Suprapubic skin (tissue), 4 donors: ENCODE results near the gene TBX10. TPM values are rescaled to one million over a fixed set of nuclear protein-coding genes. Genes with fewer than 3 reads are reported as not detected.
A peak's percentile ranks its signal among the peaks of the same experiment; 100 is the strongest.

Experiments used
- DNase-seq, 2 donors: peaks; one replicate each; pipeline ENCODE4 v3.0.0-alpha.2; 2019; ENCODE audit warnings: low spot score in 2 of 2
- H3K27ac ChIP-seq: fragments of 200-600 bp; sonication (generic); one replicate; pipeline ENCODE4 v1.5.1; 2019
- H3K27me3 ChIP-seq: fragments of 200-600 bp; sonication (generic); one replicate; pipeline ENCODE4 v1.5.1; 2019
- H3K36me3 ChIP-seq: fragments of 200-600 bp; sonication (generic); one replicate; pipeline ENCODE4 v1.5.1; 2019
- H3K4me1 ChIP-seq: fragments of 200-600 bp; sonication (generic); one replicate; pipeline ENCODE4 v1.5.1; 2019
- H3K4me3 ChIP-seq: fragments of 200-600 bp; sonication (generic); one replicate; pipeline ENCODE4 v1.5.1; 2019; ENCODE audit warnings: mild to moderate bottlenecking
- H3K9me3 ChIP-seq: fragments of 200-600 bp; sonication (generic); one replicate; pipeline ENCODE4 v1.5.1; 2019
- CTCF ChIP-seq, 2 donors: fragments of 200-600 bp in 1 of 2; fragments of 450-650 bp in 1 of 2; sonication (generic) in 1 of 2; IDR thresholded peaks; one replicate each; pipeline ENCODE4 v1.5.1; 2016 to 2019; ENCODE audit warnings: antibody characterized with exemption in 2 of 2, mild to moderate bottlenecking in 1 of 2, moderate library complexity in 1 of 2
- EP300 ChIP-seq: sonication (generic); formaldehyde crosslinking; IDR thresholded peaks from one replicate; pipeline ENCODE4 v1.6.1; 2017; ENCODE audit warnings: antibody characterized with exemption
- POLR2A ChIP-seq, 2 donors: fragments of 450-650 bp; IDR thresholded peaks; one replicate each; pipeline ENCODE4 v1.6.1; 2017; ENCODE audit warnings: antibody characterized with exemption in 2 of 2, mild to moderate bottlenecking in 2 of 2, moderate library complexity in 2 of 2
- POLR2AphosphoS5 ChIP-seq, 3 donors: sonication (generic); formaldehyde crosslinking; IDR thresholded peaks; one replicate each; pipeline ENCODE4 v1.6.1; 2017; ENCODE audit warnings: antibody characterized with exemption in 3 of 3
- WGBS: methylation state at CpG from one replicate; pipeline ENCODE4 v1.1.5; 2018; 5-methylcytosine and 5-hydroxymethylcytosine counted together
- total RNA-seq, 4 donors: library from RNA; depleted of rRNA; stranded (reverse); fragments of >200 nt; gene quantifications; one replicate each; pipeline ENCODE4 v1.1.0, GENCODE V29; 2016

TBX10 gene
- total RNA-seq, 4 donors from 2014 or later, result not detected

DNA sequence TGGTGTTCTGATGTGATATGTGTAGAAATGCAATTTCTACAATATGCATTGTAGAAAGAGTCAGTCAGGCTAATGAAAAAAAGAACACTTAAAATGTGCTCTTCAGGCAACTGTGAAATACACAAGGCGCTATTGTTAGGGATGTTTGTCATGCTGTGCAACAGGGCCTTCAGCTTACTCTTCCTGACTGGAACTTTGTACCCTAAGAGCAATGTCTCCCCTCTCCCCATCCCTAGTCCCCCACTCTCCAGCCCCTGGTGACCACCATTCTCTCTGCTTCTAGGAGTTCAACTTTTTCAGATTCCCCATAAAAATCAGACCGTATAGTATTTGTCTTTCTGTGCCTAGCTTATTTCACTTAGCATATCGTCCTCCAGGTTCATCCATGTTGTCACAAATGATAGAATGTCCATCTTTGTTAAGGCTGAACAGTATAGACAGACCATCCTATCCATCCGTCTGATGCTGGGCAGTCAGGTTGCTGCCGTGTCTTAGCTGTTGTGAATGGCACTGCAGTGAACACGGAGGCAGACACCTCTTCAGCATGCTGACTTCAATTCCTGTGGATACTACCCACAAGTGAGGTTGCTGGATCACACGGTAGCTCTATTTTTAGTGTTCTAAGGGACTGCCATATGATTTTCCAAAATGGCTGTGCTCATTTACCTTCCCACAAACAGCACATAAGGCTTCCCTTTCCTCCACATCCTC lies 22.2 kb downstream of the TBX10 start:
- H3K4me1 ChIP-seq, result peaks cover 28% of the 10 kb centered on the region
- H3K36me3 ChIP-seq, result peaks cover 9% of the 10 kb centered on the region
- H3K9me3 ChIP-seq, result no peaks in the 10 kb centered on the region
- WGBS, result 79% methylated on average over 7 of the region's 7 CpGs
- H3K4me3 ChIP-seq, result no peak overlapping the region
- peaks cover 17% of the 10 kb centered on the region for H3K27me3 ChIP-seq
- no peak overlapping the region for H3K27ac ChIP-seq
- no peak for TF ChIP-seq EP300
- no peak for TF ChIP-seq POLR2A (IDR thresholded peaks at IDR 0.05)
- TF ChIP-seq CTCF (IDR thresholded peaks at IDR 0.05), result no peak
- TF ChIP-seq POLR2AphosphoS5 (IDR thresholded peaks at IDR 0.05), result no peak
- peak in 1 of 2 donors; percentile 40 for DNase-seq

GRCh38 chr11:67616431-67617242 lies 22.9 kb downstream of the TBX10 start:
- H3K27ac ChIP-seq, result no peak overlapping the region
- TF ChIP-seq POLR2A (IDR thresholded peaks at IDR 0.05) (no peak), CTCF (IDR thresholded peaks at IDR 0.05) (no peak)
- peaks cover 28% of the 10 kb centered on the region for H3K4me1 ChIP-seq
- peaks cover 17% of the 10 kb centered on the region for H3K27me3 ChIP-seq
- no peak overlapping the region for H3K4me3 ChIP-seq
- 45% methylated on average over 9 of the region's 11 CpGs for WGBS
- H3K36me3 ChIP-seq, result peaks cover 17% of the 10 kb centered on the region
- no peak for DNase-seq
- no peaks in the 10 kb centered on the region for H3K9me3 ChIP-seq

- 57% methylated on average over 10 of the region's 34 CpGs for WGBS
- Histone ChIP-seq H3K4me1 (peaks cover 28% of the 10 kb centered on the region), H3K9me3 (no peaks in the 10 kb centered on the region), H3K27ac (no peak overlapping the region), H3K27me3 (peaks cover 17% of the 10 kb centered on the region), H3K4me3 (no peak overlapping the region), H3K36me3 (peaks cover 25% of the 10 kb centered on the region)
- DNase-seq, result peak; percentile 70 to 78
- TF ChIP-seq CTCF (IDR thresholded peaks at IDR 0.05) (no peak), EP300 (no peak), POLR2AphosphoS5 (IDR thresholded peaks at IDR 0.05) (no peak), POLR2A (IDR thresholded peaks at IDR 0.05) (no peak)
Measured at GRCh38 chr11:67615728-67616430, 23.7 kb downstream of the TBX10 start.

GRCh38 chr11:67614730-67615714 lies 24.5 kb downstream of the TBX10 start:
- WGBS, result 79% methylated on average over 9 of the region's 18 CpGs
- Histone ChIP-seq H3K36me3 (peaks cover 33% of the 10 kb centered on the region), H3K27me3 (peaks cover 17% of the 10 kb centered on the region), H3K4me1 (peaks cover 28% of the 10 kb centered on the region), H3K27ac (no peak overlapping the region), H3K9me3 (no peaks in the 10 kb centered on the region), H3K4me3 (peak overlapping the region; percentile 43)
- TF ChIP-seq EP300 (no peak), CTCF (IDR thresholded peaks at IDR 0.05) (peak in 1 of 2 donors; percentile 44), POLR2AphosphoS5 (IDR thresholded peaks at IDR 0.05) (no peak), POLR2A (IDR thresholded peaks at IDR 0.05) (no peak)
- DNase-seq, result no peak
